Stimulated activated memory B cell treated with anti-CD40 and anti-IgM and Interleukin-4, amounts not matched to agents 10 μg/mL and 1 μg/mL and 100 μg/mL, for 72 hours (primary cell): Measurements from ENCODE around the gene FDXR.

Experiments
- ATAC-seq: fragments of 150-1000 bp; cut with Tn5 transposase; 2 replicates; pipeline ENCODE4 v1.10.0; 2021
- H3K27ac Mint-ChIP-seq: one replicate; pipeline ENCODE4 v1.8.0; 2022; ENCODE audit warnings: mild to moderate bottlenecking, mixed read lengths
- H3K27me3 Mint-ChIP-seq: one replicate; pipeline ENCODE4 v1.8.0; 2022; ENCODE audit warnings: mixed read lengths
- H3K36me3 Mint-ChIP-seq: one replicate; pipeline ENCODE4 v1.8.0; 2022; ENCODE audit warnings: mixed read lengths
- H3K4me1 Mint-ChIP-seq: one replicate; pipeline ENCODE4 v1.8.0; 2022; ENCODE audit warnings: mixed read lengths
- H3K4me3 Mint-ChIP-seq: one replicate; pipeline ENCODE4 v1.8.0; 2022; ENCODE audit warnings: mild to moderate bottlenecking, moderate library complexity, mixed read lengths
- H3K9me3 Mint-ChIP-seq: one replicate; pipeline ENCODE4 v1.8.0; 2022; ENCODE audit warnings: mixed read lengths

Gene FDXR

DNA sequence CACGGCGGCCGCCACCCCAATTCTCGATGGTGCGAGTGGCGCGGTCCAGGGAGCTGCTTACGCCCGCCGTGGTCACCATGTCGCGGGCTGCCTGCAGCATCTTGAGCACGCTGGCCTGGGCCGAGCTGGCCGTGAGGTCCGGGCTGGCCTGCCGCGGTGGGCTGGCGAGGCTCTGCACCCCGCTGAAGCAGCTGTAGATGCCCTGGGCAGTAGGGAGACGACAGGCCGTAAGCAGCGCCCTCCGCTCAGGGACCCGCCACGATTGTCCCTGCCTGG is 29.5 kb downstream of the FDXR start:
- H3K4me3 Mint-ChIP-seq, result no peak overlapping the region
- no peaks in the 10 kb centered on the region for H3K9me3 Mint-ChIP-seq
- peaks cover 35% of the 10 kb centered on the region for H3K27me3 Mint-ChIP-seq
- no peak overlapping the region for H3K27ac Mint-ChIP-seq
- no peak for ATAC-seq
- H3K4me1 Mint-ChIP-seq, result peaks cover 27% of the 10 kb centered on the region
- peaks cover 6% of the 10 kb centered on the region for H3K36me3 Mint-ChIP-seq

DNA sequence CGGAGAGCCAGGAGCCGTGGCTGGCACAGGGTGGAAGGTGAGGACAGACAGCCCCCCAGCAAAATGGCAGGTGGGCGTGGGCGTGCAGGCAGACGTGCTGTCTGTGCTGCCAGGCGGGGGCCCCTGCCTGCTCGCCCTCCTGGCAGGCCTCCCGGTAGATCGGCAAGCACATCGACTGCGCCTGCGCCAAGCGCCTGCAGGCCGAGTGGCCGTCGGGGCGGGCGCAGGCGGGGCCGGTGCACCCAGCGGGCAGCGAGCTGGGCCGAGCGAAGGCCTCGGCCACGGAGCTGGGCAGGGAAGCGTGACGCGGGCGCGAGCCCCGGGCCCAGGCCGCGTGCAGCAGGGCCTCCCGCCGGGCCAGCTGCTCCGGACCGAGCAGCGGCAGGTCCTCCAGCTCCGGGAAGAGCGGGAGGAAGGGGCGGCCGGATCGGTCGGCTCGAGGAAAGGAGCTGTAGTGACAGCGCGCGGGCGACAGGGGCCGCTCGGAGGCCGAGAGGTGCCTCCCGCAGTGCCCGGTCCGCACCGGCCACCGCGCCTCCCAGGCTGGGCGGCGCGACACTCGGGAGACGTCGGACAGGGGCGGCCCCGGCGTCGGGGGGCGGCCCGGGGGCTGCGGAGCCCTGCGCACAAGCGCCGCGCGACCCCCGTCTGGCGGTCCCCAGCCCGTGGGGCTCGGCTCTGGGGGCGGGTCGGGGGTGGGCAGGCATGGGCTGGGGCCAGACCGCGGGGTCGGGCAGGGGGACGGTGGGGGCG is 30.0 kb downstream of the FDXR start:
- Mint-ChIP-seq H3K27ac (no peak overlapping the region), H3K36me3 (peaks cover 11% of the 10 kb centered on the region), H3K27me3 (peaks cover 30% of the 10 kb centered on the region), H3K9me3 (no peaks in the 10 kb centered on the region), H3K4me1 (peaks cover 27% of the 10 kb centered on the region), H3K4me3 (no peak overlapping the region)
- ATAC-seq, result peak; percentile 49

DNA sequence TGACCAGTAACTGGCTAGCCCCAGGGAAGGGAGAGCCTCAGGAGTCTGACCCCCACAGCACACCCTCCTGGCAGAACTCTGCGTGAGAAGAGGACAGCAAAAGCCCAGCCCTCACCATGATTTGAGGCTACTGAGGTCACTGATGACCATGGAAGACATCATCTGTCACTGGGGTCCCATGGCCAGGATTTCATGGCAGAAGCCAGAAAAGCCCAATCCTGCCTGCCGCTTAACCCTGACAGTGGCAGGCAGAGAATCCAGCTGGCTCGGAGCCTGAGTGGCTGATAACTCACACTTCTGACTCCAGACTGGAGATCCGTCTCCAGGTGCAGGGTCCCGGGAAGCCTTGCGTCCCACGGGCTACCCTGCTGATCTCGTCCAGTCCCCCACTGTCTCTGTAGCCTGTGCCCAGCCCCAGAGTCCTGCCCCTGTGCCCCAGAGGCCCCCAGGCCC is 30.6 kb downstream of the FDXR start:
- H3K4me1 Mint-ChIP-seq, result peaks cover 27% of the 10 kb centered on the region
- no peaks in the 10 kb centered on the region for H3K9me3 Mint-ChIP-seq
- no peak for ATAC-seq
- H3K36me3 Mint-ChIP-seq, result peaks cover 12% of the 10 kb centered on the region
- no peak overlapping the region for H3K4me3 Mint-ChIP-seq
- H3K27ac Mint-ChIP-seq, result no peak overlapping the region
- H3K27me3 Mint-ChIP-seq, result peaks cover 29% of the 10 kb centered on the region

DNA sequence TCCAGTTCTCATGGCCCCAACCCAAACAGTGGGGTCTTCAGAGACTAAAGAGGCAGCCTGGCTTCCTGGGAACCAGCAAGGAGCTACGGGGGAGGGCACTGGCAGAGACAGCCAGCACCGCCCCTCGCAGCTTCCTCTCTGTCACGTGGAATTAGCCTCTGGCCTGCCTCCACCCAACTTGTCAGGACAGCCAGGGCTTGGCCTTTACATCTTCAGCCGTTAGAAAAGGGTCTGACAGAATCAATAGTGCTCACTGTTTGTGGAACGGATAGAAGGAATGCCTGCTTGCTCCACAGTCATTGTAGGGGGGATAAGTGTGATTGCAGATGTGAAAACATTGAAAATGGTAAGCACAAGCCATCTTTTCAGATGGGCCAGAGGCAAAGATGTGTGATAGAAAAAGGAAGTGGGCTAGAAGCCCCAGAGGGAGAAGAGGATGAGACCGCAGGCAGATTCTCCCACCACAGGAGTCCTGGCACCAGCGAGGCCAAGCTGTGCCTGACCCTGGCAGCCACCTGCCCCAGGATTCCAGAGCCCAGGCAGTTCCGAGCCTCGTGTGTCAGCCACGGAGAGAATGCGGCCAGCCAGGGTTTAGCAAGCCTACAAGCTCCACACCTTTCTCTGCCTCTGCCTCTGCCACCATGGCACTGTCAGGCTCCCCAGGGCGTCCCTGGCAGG is 31.7 kb downstream of the FDXR start:
- H3K27ac Mint-ChIP-seq, result no peak overlapping the region
- ATAC-seq, result peak; percentile 55
- peaks cover 22% of the 10 kb centered on the region for H3K27me3 Mint-ChIP-seq
- peaks cover 35% of the 10 kb centered on the region for H3K4me1 Mint-ChIP-seq
- no peak overlapping the region for H3K4me3 Mint-ChIP-seq
- H3K36me3 Mint-ChIP-seq, result peaks cover 23% of the 10 kb centered on the region
- no peaks in the 10 kb centered on the region for H3K9me3 Mint-ChIP-seq

DNA sequence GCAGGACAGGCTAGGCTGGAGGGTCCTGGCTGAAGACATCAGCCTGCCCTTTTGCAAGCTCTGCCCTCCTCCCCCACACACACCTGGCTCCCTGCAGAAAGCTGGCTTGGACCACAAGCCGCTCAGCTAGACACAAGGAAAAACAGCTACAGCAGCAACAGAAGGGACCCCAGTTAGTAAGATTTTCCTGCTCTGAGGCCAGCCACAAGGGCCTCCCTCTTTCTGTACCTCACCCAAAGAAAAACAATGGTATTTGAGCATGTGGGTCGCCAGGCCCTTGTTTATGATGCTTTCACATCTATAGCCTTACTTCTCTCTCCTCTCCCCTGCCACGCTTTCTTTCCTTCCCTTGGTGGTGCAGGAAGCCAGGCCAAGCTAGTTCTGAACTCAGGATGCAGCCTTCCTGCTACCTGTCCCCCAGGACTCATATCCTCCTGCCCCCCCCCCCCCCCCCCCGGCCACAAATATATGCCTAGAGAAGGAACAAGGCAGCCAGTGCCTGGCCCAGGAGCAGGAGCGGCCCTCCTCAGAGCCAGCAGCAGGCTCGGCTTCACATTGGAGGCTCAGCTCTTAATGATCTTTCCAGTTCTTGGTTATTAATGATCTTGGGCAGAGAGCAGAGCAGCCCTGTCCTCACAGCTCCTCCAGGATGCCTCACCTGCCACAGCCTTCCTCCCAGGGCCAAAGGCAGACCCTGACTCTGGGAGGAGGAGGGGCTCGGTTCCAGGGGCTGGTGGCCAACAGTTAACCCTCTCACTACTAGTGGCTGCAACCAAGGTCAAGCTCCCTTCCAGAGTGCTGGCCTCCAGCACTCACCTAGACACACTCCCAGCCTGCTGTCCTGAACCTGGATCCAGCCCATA is 32.6 kb downstream of the FDXR start:
- Mint-ChIP-seq H3K9me3 (no peaks in the 10 kb centered on the region), H3K36me3 (peaks cover 27% of the 10 kb centered on the region), H3K27me3 (peaks cover 13% of the 10 kb centered on the region), H3K4me1 (peaks cover 44% of the 10 kb centered on the region), H3K4me3 (no peak overlapping the region), H3K27ac (no peak overlapping the region)
- no peak for ATAC-seq

DNA sequence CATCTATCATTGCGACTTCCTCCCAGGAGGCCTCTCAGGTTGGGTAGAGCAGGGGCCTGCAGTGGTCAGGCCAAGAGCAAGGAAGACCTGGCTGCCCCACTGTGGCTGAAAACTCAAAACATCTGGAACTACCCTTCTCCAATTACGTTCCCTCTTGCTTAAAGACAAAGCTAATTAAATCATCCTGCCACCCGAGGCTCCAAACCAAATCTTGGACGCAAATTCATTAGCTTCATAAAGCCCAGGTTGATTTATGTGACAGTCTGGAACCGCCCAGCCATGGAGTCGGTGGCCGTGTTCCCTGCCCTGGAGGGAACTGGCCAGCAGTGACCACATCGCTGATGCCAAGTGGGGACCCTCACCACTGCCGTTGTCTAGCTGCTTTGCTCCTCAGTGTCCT is 34.5 kb downstream of the FDXR start:
- H3K4me1 Mint-ChIP-seq, result peaks cover 55% of the 10 kb centered on the region
- H3K27me3 Mint-ChIP-seq, result peaks cover under 1% of the 10 kb centered on the region
- no peaks in the 10 kb centered on the region for H3K9me3 Mint-ChIP-seq
- no peak for ATAC-seq
- no peak overlapping the region for H3K27ac Mint-ChIP-seq
- no peak overlapping the region for H3K4me3 Mint-ChIP-seq
- H3K36me3 Mint-ChIP-seq, result peaks cover 27% of the 10 kb centered on the region

DNA sequence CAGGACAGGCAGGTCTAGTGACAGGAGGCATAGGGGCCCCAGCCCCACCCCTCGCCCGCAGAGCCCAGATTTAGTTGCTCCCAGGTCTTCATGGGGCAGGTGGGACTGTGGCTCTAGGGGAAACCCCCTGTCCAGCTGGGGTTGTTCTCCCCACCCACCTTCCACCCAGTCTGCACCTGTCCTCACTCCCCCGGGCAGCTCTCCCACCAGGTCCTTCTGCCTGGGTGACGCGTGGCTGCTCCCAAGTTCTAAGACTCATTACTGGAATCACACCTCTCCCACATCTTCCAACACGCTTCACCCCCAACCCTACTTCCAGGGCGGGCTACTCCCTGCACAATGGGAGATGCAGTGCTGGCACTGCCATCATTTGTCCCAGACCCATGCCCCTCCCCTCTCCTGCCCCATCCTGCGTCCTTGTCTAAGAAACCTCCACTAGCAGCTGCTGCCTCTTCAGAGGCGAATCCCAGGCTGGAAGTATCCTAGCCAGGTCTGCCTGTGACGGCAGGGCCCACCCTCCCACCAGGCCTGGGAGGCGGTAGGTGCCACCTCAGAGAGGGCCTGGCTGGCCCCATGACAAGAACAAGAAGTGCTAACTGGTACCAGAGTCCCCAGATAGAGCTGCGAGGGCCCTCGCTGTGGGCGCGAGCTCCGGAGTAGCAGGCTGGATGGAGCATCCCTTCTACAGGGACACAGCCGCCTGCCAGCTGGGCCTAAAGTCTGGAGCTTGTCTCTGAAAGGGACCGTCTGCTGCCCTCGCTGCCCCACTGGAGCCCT is 35.9 kb downstream of the FDXR start:
- Mint-ChIP-seq H3K4me3 (no peak overlapping the region), H3K27me3 (no peaks in the 10 kb centered on the region), H3K36me3 (peaks cover 27% of the 10 kb centered on the region), H3K9me3 (no peaks in the 10 kb centered on the region), H3K4me1 (peaks cover 66% of the 10 kb centered on the region), H3K27ac (no peak overlapping the region)
- ATAC-seq, result no peak

DNA sequence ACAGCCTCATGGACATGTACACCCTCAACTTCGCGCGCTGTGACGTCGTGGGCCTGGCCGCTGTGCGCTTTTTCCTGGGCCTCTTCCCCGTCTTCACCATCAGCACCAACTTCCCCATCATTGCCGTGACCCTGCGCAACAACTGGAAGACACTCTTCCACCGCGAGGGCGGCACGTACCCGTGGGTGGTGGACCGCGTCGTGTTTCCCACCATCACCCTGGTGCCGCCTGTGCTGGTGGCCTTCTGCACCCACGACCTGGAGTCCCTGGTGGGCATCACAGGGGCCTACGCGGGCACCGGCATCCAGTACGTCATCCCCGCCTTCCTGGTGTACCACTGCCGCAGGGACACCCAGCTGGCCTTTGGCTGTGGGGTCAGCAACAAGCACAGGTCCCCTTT is 36.6 kb downstream of the FDXR start:
- Mint-ChIP-seq H3K9me3 (no peaks in the 10 kb centered on the region), H3K27ac (no peak overlapping the region), H3K27me3 (no peaks in the 10 kb centered on the region), H3K4me1 (peaks cover 59% of the 10 kb centered on the region), H3K36me3 (peaks cover 32% of the 10 kb centered on the region), H3K4me3 (no peak overlapping the region)
- ATAC-seq, result no peak

DNA sequence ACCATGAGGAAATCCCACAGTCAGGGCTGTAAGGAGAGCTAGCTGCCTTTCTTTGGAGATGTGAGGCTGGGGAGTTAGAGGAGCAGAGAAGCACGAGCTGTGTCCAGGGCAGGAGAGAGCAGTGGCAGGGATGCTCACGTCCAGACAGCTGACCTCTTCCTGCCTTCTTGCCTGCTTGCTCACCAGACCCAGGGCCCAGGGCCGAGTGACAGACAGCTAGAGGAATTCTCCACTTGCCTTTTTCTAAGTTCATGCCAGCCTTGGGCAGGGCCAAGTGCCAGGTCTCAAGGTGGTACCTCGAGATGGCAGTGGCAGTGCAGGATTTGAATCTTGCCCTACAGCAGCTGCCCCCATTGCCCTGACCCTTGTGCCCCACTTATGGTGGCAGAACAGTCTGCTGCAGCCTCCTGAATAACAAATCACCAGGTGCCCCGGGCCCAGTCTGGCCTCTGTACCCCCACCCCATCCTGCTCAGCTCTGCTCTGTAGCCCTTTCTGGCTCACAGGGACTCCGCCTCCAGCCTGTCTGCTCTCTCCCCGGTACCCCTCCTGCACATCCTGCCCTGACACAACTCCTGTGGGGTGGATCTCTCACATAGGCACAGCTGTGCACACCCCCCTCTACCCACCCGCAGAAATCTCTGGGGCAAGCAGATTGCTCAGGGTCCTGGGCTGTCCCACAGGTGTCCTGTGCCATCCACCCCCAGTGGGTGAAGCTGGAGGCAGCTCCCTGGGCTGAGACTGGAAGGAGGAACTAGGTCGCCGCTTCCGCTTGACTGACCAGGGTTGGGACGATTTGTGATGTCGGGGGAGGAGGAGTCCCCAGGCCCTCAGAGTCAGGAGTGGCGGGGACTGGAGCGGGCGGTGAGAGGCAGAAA is 39.1 kb downstream of the FDXR start:
- Mint-ChIP-seq H3K4me1 (peaks cover 48% of the 10 kb centered on the region), H3K36me3 (peaks cover 42% of the 10 kb centered on the region), H3K27ac (peak overlapping the region; percentile 65), H3K9me3 (no peaks in the 10 kb centered on the region), H3K27me3 (no peaks in the 10 kb centered on the region), H3K4me3 (no peak overlapping the region)
- ATAC-seq, result peak; percentile 81

DNA sequence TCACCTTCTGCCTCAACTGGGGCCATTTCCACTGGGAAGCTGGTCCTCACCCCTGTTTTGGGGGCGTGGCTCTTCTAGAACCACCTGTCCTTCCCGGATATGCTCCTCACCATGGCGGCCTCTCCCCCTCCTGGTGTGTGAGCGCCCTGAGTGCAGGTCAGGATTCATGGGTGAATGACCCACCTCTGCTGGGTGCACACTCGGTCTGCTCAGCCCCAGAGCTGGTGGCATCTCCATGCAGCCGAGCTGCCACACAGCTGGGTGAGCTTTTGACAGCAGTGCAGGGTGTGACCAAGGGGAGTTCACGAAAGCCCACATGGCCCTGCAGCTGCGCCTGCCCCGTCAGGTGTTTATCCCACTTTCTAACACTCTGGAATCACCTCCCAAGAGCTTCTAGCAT is 40.4 kb downstream of the FDXR start:
- H3K4me1 Mint-ChIP-seq, result peaks cover 48% of the 10 kb centered on the region
- no peaks in the 10 kb centered on the region for H3K9me3 Mint-ChIP-seq
- no peaks in the 10 kb centered on the region for H3K27me3 Mint-ChIP-seq
- H3K27ac Mint-ChIP-seq, result peak overlapping the region; percentile 65
- peaks cover 31% of the 10 kb centered on the region for H3K36me3 Mint-ChIP-seq
- no peak overlapping the region for H3K4me3 Mint-ChIP-seq
- ATAC-seq, result peak; percentile 69

DNA sequence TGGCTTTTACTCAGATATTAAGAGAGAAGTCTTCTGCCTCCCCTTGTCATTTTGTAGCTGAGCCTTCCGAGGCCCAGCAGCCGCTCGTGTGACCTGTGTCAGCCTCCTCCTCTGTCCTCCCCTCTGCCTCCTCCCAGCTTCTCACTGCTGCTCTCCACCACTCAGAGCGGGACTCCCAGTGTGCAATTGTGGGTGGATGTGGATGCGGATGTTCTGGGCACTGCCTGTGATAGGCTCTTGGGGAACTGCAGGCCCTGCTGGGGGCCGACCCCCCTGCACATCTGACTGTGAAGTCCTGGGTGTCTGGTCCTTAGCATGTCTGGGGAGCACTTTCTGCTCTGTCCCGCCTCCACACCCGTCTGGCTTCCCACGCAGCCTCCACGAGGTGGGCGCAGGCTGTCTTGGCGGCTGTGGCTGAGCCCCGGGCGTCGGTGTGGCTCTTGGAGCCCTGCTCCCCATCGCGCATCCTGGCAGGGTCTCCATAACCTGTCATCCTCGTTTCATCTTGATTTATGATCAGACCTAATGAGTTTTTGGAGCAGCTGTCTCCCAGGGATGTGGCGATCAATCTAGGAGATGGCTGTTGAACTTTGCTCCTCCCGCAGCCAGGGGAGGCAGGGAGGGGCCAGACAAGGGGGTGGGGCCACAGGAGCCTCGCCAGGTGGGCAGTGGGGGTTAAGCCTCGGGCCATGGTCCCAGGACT is 41.2 kb downstream of the FDXR start:
- Mint-ChIP-seq H3K4me3 (no peak overlapping the region), H3K4me1 (peaks cover 46% of the 10 kb centered on the region), H3K27ac (peak overlapping the region; percentile 65), H3K9me3 (no peaks in the 10 kb centered on the region), H3K27me3 (no peaks in the 10 kb centered on the region), H3K36me3 (peaks cover 25% of the 10 kb centered on the region)
- no peak for ATAC-seq

DNA sequence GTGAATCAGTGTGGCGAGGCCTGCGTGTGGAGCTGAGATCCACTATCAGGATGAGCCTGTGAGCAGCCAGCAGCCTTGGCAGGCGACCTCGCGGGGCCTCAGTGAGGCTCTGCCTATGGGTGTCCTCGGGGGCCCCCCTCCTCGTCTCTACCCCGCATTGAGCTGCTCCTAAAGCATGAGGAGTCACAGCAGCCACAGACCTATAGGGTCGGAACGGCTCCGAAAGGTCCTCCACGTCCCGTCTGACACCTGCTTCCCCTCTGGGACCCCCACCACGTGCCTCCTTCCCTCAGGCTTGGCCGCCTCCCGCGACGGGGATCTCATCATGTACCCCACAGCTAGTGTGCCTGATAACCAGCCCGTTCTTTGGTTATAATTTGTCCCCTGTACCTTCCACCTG is 41.9 kb downstream of the FDXR start:
- peaks cover 18% of the 10 kb centered on the region for H3K36me3 Mint-ChIP-seq
- H3K4me1 Mint-ChIP-seq, result peaks cover 38% of the 10 kb centered on the region
- ATAC-seq, result no peak
- no peaks in the 10 kb centered on the region for H3K9me3 Mint-ChIP-seq
- no peaks in the 10 kb centered on the region for H3K27me3 Mint-ChIP-seq
- H3K4me3 Mint-ChIP-seq, result no peak overlapping the region
- no peak overlapping the region for H3K27ac Mint-ChIP-seq

DNA sequence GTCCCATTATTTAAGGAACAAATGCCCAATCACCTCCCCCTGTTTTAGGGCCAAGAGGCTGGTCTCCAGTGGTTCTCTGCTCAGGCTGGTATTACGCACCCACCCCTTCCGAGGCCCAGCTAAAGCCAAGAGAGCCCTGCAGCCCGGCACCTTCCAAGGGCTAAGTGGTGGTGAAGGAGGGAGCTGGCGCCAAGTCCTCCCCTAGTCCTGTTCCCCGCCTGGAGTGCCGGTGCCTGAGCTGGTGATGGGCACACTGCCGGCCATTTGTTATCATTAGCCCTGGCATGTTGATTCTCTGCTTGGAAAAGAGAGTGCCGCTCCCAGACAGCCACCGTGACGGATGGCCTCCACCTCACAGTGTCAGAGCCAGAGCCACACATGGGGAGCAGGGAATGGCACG is 45.0 kb downstream of the FDXR start:
- Mint-ChIP-seq H3K36me3 (peaks cover 25% of the 10 kb centered on the region), H3K27me3 (no peaks in the 10 kb centered on the region), H3K27ac (no peak overlapping the region), H3K4me1 (peaks cover 9% of the 10 kb centered on the region), H3K9me3 (no peaks in the 10 kb centered on the region), H3K4me3 (no peak overlapping the region)
- no peak for ATAC-seq
